ENCODE results near the gene DSCAML1.

The DSCAML1 gene

DNA sequence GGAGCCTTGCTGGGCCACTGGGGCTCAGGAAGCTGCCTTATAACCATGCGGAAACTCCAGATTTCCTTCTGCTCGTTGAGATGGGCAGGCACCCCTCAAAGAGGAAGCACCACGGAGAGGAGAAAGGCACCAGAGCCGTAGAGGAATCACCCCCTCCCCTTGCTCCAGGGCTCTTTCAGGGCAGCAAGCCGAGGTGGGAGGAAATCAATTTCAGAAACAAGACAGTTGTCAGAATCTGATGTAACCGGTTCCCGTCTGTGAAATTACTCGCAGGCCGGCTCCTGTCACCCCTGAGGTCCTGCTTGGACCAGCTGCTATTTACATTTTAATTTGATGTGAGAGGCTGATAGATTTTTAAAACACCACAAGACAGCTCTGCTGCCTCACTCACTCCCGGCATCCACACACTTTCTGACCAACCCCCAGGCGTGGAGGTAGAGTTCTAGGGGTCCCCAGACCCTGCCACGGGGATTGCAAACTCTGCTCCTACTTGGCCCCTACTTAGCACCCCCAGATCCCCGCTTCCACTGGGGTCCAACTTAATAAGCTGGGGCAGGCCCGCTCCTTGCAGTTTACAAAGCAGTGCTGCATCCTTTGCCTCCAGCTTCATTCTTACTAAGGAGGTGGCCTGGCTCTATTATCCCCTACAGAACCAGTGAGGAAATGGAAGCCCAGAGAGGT is 306.9 kb downstream of the DSCAML1 start:
- 0 out of 3 replicates have a peak, but pooled peaks have one; percentile 13 for ATAC-seq
- TF ChIP-seq ZFP3 (CRISPR knock-in tag; IDR thresholded peaks at IDR 0.05), result no peak
- no peak for TF ChIP-seq CSDC2 (CRISPR knock-in tag; IDR thresholded peaks at IDR 0.05)
- TF ChIP-seq OSR1 (CRISPR knock-in tag; IDR thresholded peaks at IDR 0.05), result no peak
- TF ChIP-seq, protein P1, sequence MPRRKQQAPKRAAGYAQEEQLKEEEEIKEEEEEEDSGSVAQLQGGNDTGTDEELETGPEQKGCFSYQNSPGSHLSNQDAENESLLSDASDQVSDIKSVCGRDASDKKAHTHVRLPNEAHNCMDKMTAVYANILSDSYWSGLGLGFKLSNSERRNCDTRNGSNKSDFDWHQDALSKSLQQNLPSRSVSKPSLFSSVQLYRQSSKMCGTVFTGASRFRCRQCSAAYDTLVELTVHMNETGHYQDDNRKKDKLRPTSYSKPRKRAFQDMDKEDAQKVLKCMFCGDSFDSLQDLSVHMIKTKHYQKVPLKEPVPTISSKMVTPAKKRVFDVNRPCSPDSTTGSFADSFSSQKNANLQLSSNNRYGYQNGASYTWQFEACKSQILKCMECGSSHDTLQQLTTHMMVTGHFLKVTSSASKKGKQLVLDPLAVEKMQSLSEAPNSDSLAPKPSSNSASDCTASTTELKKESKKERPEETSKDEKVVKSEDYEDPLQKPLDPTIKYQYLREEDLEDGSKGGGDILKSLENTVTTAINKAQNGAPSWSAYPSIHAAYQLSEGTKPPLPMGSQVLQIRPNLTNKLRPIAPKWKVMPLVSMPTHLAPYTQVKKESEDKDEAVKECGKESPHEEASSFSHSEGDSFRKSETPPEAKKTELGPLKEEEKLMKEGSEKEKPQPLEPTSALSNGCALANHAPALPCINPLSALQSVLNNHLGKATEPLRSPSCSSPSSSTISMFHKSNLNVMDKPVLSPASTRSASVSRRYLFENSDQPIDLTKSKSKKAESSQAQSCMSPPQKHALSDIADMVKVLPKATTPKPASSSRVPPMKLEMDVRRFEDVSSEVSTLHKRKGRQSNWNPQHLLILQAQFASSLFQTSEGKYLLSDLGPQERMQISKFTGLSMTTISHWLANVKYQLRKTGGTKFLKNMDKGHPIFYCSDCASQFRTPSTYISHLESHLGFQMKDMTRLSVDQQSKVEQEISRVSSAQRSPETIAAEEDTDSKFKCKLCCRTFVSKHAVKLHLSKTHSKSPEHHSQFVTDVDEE (CRISPR knock-in tag; IDR thresholded peaks at IDR 0.05), result no peak
- TF ChIP-seq TOX (CRISPR knock-in tag; IDR thresholded peaks at IDR 0.05; ENCODE audit: borderline replicate concordance), result no peak
- TF ChIP-seq TCF4 (CRISPR knock-in tag; IDR thresholded peaks at IDR 0.05; ENCODE audit: borderline replicate concordance), result no peak
- TF ChIP-seq ZNF70 (CRISPR knock-in tag; IDR thresholded peaks at IDR 0.05), result no peak
- TF ChIP-seq, protein P2, sequence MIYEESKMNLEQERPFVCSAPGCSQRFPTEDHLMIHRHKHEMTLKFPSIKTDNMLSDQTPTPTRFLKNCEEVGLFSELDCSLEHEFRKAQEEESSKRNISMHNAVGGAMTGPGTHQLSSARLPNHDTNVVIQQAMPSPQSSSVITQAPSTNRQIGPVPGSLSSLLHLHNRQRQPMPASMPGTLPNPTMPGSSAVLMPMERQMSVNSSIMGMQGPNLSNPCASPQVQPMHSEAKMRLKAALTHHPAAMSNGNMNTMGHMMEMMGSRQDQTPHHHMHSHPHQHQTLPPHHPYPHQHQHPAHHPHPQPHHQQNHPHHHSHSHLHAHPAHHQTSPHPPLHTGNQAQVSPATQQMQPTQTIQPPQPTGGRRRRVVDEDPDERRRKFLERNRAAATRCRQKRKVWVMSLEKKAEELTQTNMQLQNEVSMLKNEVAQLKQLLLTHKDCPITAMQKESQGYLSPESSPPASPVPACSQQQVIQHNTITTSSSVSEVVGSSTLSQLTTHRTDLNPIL (CRISPR knock-in tag; IDR thresholded peaks at IDR 0.05; ENCODE audit: low read depth), result no peak
- TF ChIP-seq BACH2 (CRISPR knock-in tag; IDR thresholded peaks at IDR 0.05; ENCODE audit: borderline replicate concordance), result no peak
- no peak for TF ChIP-seq ZNF565 (CRISPR knock-in tag; conservative IDR thresholded peaks at IDR 0.05; ENCODE audit: low read depth)
- TF ChIP-seq PPARA (CRISPR knock-in tag; IDR thresholded peaks at IDR 0.05; ENCODE audit: borderline replicate concordance), result no peak
- TF ChIP-seq ZC3H10 (CRISPR knock-in tag; IDR thresholded peaks at IDR 0.05), result no peak
- no peak for TF ChIP-seq ESRRG (CRISPR knock-in tag; IDR thresholded peaks at IDR 0.05)
- TF ChIP-seq ZNF8 (CRISPR knock-in tag; IDR thresholded peaks at IDR 0.05), result no peak
- TF ChIP-seq, protein P3, sequence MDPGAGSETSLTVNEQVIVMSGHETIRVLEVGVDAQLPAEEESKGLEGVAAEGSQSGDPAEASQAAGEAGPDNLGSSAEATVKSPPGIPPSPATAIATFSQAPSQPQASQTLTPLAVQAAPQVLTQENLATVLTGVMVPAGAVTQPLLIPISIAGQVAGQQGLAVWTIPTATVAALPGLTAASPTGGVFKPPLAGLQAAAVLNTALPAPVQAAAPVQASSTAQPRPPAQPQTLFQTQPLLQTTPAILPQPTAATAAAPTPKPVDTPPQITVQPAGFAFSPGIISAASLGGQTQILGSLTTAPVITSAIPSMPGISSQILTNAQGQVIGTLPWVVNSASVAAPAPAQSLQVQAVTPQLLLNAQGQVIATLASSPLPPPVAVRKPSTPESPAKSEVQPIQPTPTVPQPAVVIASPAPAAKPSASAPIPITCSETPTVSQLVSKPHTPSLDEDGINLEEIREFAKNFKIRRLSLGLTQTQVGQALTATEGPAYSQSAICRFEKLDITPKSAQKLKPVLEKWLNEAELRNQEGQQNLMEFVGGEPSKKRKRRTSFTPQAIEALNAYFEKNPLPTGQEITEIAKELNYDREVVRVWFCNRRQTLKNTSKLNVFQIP (CRISPR knock-in tag; IDR thresholded peaks at IDR 0.05; ENCODE audit: borderline replicate concordance, low read depth), result no peak

DNA sequence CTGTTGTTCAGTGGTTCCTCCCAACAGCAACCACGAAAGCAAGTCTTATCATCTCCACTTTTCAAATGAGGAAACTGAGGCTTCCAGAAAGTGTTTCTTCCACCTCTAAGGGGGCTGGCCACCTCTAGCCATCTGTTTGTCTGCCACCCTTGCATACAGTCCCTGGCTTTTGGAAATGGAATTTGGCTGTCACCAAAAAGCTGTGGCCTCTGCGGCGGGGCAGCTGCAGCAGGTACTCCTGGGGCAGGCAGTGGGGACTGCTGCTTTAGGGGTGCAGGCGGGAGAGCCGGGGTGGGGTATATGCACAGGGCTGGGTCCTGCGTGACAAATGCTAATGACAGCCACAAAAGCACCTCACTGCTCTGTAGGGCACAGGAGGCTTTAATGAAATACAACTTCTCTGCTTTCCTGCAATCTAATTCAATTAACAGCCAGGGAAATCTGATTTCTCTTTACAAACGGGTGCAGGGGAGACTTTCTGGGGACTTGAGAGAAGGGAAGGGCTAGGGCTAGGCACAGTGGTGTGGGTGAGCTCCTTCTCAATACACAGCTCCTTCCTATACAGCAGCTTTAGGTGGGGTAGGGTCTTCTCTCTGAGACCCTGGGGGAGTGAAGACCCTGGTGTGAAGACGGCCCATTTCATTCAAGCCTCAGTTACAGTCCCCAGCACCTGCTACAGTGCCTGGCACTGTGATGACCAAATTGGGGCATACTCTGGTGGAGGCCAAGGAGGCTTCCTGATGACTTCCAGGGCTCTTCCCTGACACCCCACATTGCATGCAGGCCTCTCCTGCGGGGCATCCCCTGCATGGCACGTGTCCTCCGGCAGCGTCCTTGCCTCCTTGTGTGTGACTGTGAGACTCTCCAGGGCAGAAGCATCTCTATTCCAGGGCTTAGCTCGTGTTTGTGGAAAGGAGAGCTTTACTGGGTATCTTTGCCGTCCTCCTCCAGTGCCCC is 307.7 kb downstream of the DSCAML1 start:
- TF ChIP-seq, protein P1 (CRISPR knock-in tag; IDR thresholded peaks at IDR 0.05), result no peak
- TF ChIP-seq GLIS3 (CRISPR knock-in tag; IDR thresholded peaks at IDR 0.05) (no peak), ZNF70 (CRISPR knock-in tag; IDR thresholded peaks at IDR 0.05) (no peak), TCF4 (CRISPR knock-in tag; IDR thresholded peaks at IDR 0.05; ENCODE audit: borderline replicate concordance) (no peak), ZFP3 (CRISPR knock-in tag; IDR thresholded peaks at IDR 0.05) (no peak), ISL1 (CRISPR knock-in tag; IDR thresholded peaks at IDR 0.05) (no peak), SNAI2 (CRISPR knock-in tag; IDR thresholded peaks at IDR 0.05) (no peak), RARB (CRISPR knock-in tag; IDR thresholded peaks at IDR 0.05) (no peak), ZNF565 (CRISPR knock-in tag; conservative IDR thresholded peaks at IDR 0.05; ENCODE audit: low read depth) (no peak), ZNF8 (CRISPR knock-in tag; IDR thresholded peaks at IDR 0.05) (no peak)
- TF ChIP-seq, protein P4, sequence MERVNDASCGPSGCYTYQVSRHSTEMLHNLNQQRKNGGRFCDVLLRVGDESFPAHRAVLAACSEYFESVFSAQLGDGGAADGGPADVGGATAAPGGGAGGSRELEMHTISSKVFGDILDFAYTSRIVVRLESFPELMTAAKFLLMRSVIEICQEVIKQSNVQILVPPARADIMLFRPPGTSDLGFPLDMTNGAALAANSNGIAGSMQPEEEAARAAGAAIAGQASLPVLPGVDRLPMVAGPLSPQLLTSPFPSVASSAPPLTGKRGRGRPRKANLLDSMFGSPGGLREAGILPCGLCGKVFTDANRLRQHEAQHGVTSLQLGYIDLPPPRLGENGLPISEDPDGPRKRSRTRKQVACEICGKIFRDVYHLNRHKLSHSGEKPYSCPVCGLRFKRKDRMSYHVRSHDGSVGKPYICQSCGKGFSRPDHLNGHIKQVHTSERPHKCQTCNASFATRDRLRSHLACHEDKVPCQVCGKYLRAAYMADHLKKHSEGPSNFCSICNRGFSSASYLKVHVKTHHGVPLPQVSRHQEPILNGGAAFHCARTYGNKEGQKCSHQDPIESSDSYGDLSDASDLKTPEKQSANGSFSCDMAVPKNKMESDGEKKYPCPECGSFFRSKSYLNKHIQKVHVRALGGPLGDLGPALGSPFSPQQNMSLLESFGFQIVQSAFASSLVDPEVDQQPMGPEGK (CRISPR knock-in tag; IDR thresholded peaks at IDR 0.05; ENCODE audit: borderline replicate concordance), result no peak
- TF ChIP-seq, protein P3 (CRISPR knock-in tag; IDR thresholded peaks at IDR 0.05; ENCODE audit: borderline replicate concordance, low read depth), result no peak
- peak; percentile 27; the same call in 1 of the 3 replicates for ATAC-seq

All from SK-N-SH treated with all-trans-retinoic acid at 6 μM for 48 hours (cell line).